DND-41 (cell line): Measurements from ENCODE around the gene CIBAR2.

Experiments
- ATAC-seq: fragments of 200-7000 bp; cut with Tn5 transposase; 3 replicates; pipeline ENCODE4 v1.9.1; 2021; ENCODE audit warnings: low read depth; ENCODE audit not compliant: insufficient read depth
- DNase-seq: peaks from one replicate; pipeline ENCODE4 v3.0.0-alpha.2; 2020
- H2AFZ ChIP-seq: 2 replicates; pipeline ENCODE4 v1.6.0; 2012; ENCODE audit warnings: low read depth, low read length
- H3K27ac ChIP-seq: 2 replicates; pipeline ENCODE4 v1.5.1; 2012; ENCODE audit warnings: low read length, inconsistent platforms
- H3K27me3 ChIP-seq: fragments of 200-600 bp; sonication (generic); 2 replicates; pipeline ENCODE4 v1.6.0; 2012; ENCODE audit warnings: low read length, mild to moderate bottlenecking, inconsistent platforms; ENCODE audit not compliant: insufficient read depth, poor library complexity
- H3K36me3 ChIP-seq: 2 replicates; pipeline ENCODE4 v1.5.1; 2012; ENCODE audit warnings: low read length, inconsistent platforms; ENCODE audit not compliant: insufficient read depth
- H3K4me1 ChIP-seq: 2 replicates; pipeline ENCODE4 v1.5.1; 2012; ENCODE audit warnings: mild to moderate bottlenecking, low read length; ENCODE audit not compliant: insufficient read depth
- H3K4me2 ChIP-seq: 2 replicates; pipeline ENCODE4 v1.6.0; 2012; ENCODE audit warnings: mild to moderate bottlenecking, moderate library complexity, low read length, inconsistent platforms; ENCODE audit not compliant: insufficient read depth
- H3K4me3 ChIP-seq, 2 experiments: fragments of 200-600 bp in 1 of 2; shearing (Covaris generic) in 1 of 2; 2 replicates each; pipeline ENCODE4 v1.5.1; 2012 to 2016; ENCODE audit warnings: inconsistent platforms in 2 of 2, low read length in 2 of 2, mild to moderate bottlenecking in 2 of 2, low read depth in 1 of 2, moderate library complexity in 1 of 2
- H3K79me2 ChIP-seq: 2 replicates; pipeline ENCODE4 v1.6.0; 2012; ENCODE audit warnings: low read length, inconsistent platforms; ENCODE audit not compliant: insufficient read depth
- H3K9ac ChIP-seq: 2 replicates; pipeline ENCODE4 v1.6.0; 2012; ENCODE audit warnings: low read depth, mild to moderate bottlenecking, inconsistent platforms, low read length, moderate library complexity
- H3K9me3 ChIP-seq: 2 replicates; pipeline ENCODE4 v1.5.1; 2012; ENCODE audit warnings: low read length, moderate library complexity, mild to moderate bottlenecking, inconsistent platforms; ENCODE audit not compliant: insufficient read depth, severe bottlenecking
- H4K20me1 ChIP-seq: 2 replicates; pipeline ENCODE4 v1.6.0; 2012; ENCODE audit warnings: low read length; ENCODE audit not compliant: insufficient read depth
- EZH2 ChIP-seq: IDR thresholded peaks from 3 replicates; pipeline ENCODE4 v1.6.1; 2012; ENCODE audit warnings: borderline replicate concordance, low read depth, mild to moderate bottlenecking, moderate library complexity, low read length, inconsistent platforms; ENCODE audit not compliant: severe bottlenecking
- TF ChIP-seq, protein P1 (sequence below): IDR thresholded peaks from 2 replicates; pipeline ENCODE4 v1.5.1; 2012; ENCODE audit warnings: borderline replicate concordance, low read length, moderate library complexity, mild to moderate bottlenecking; ENCODE audit not compliant: poor library complexity, severe bottlenecking; ENCODE audit errors: extremely low read depth

The CIBAR2 gene

DNA sequence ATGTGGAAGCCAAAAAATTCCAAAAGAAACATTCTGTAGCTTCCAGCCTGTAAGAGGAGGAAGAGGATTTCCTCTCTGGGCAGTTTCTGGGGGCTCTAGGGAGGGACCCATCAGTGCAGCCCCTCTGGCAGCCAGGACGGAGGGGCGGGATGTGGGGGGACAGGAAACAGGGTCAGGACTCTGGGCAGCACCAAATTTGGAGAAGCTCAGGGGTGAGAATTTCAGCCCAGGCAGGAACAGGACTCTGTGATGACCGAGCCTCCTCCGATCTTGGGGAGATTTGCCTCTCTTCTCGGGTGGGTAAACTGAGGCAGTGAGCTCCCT lies 18.4 kb upstream of the CIBAR2 start:
- no peak overlapping the region for H3K27ac ChIP-seq
- no peaks in the 10 kb centered on the region for H3K79me2 ChIP-seq
- no peaks in the 10 kb centered on the region for H3K9me3 ChIP-seq
- no peak overlapping the region for H3K9ac ChIP-seq
- no peaks in the 10 kb centered on the region for H3K4me1 ChIP-seq
- no peak overlapping the region for H3K4me2 ChIP-seq
- H4K20me1 ChIP-seq = no peaks in the 10 kb centered on the region
- no peaks in the 10 kb centered on the region for H3K36me3 ChIP-seq
- H3K4me3 ChIP-seq = no peak overlapping the region
- H2AFZ ChIP-seq = no peak overlapping the region
- TF ChIP-seq, protein P1, sequence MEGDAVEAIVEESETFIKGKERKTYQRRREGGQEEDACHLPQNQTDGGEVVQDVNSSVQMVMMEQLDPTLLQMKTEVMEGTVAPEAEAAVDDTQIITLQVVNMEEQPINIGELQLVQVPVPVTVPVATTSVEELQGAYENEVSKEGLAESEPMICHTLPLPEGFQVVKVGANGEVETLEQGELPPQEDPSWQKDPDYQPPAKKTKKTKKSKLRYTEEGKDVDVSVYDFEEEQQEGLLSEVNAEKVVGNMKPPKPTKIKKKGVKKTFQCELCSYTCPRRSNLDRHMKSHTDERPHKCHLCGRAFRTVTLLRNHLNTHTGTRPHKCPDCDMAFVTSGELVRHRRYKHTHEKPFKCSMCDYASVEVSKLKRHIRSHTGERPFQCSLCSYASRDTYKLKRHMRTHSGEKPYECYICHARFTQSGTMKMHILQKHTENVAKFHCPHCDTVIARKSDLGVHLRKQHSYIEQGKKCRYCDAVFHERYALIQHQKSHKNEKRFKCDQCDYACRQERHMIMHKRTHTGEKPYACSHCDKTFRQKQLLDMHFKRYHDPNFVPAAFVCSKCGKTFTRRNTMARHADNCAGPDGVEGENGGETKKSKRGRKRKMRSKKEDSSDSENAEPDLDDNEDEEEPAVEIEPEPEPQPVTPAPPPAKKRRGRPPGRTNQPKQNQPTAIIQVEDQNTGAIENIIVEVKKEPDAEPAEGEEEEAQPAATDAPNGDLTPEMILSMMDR = no peak
- no peak for TF ChIP-seq EZH2
- DNase-seq = no peak
- peaks cover 4% of the 10 kb centered on the region for H3K27me3 ChIP-seq
- ATAC-seq = no peak

DNA sequence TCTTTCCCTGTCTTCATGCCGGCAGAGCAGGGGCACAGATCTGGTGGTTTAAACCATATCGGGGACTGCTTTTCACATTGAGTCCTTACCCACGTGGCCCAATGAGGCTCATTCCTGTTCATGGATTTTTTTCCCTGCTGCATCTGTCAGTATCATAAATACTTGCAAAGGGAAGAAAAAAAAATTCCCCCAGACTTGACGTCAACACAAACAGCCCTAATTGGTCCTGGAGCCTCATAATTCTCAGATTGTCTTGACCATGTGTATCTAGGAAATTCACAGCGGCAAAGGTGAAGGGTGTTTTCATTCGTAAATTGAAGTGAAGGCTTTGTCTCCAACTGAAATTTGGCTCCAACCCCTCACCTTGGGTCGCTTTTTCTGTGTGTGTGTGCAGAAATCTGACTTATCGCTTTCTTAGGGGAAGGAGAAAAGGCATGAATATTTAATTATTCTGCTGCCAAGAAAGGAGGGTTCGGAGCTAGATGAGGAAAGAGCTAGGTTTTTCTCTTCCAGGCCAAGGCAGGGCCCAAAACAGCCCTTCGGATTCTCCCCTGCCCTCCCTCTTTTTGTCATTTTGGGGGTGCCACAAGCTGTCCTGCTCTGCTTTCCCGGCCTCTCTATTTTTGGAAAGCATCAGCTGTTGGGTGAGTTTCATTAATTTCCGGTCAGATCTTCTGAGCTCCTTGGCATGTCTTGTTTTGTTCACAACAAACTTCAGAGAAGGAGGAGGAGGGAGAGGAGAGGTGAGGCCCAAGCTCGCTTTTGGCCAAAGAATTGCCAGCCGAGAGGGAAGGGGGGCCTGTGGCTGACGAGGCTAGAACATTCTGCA lies 17.8 kb upstream of the CIBAR2 start:
- ATAC-seq = no peak
- Histone ChIP-seq H3K27ac (no peak overlapping the region), H3K4me3 (no peak overlapping the region), H3K9ac (no peak overlapping the region), H3K79me2 (no peaks in the 10 kb centered on the region), H4K20me1 (no peaks in the 10 kb centered on the region), H3K36me3 (no peaks in the 10 kb centered on the region), H2AFZ (no peak overlapping the region), H3K4me1 (no peaks in the 10 kb centered on the region), H3K27me3 (peaks cover 4% of the 10 kb centered on the region), H3K4me2 (no peak overlapping the region), H3K9me3 (no peaks in the 10 kb centered on the region)
- TF ChIP-seq, protein P1 = no peak
- no peak for TF ChIP-seq EZH2
- no peak for DNase-seq

DNA sequence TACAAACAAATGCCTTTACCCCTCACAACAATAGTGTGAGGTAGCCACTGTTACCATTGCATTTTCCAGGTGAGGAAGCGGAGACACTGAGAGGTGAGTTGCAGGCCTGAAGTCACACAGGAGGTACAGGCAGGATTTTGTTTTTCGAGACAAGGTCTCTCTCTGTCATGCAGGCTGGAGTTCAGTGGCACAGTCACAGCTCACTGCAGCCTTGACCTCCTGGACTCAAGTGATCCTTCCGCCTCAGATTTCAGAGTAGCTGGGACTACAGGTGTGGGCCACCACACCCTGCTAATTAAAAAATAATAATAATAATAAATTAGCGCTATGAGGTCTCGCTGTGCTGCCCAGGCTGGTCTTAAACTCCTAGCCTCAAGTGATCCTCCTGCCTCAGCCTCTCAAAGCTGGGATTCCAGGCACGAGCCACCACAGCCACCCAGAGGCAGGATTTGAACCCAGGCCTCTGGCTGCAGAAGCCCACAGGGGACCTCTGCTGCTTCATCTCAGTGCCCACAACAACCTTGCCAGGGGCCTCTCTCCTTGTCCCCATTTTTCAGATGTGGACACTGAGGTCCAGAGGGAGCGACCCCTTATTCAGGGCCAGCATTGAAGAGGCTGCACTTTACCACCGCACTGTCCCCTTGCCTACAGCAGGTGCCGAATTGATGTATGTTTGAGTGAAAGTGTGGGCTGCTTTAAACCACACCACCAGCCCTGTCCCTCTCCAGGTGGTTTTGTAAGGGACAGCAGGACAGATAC lies 16.0 kb upstream of the CIBAR2 start:
- Histone ChIP-seq H4K20me1 (no peaks in the 10 kb centered on the region), H3K4me3 (no peak overlapping the region), H3K9me3 (no peaks in the 10 kb centered on the region), H3K27ac (no peak overlapping the region), H3K36me3 (no peaks in the 10 kb centered on the region), H3K27me3 (peaks cover 4% of the 10 kb centered on the region), H2AFZ (no peak overlapping the region), H3K79me2 (no peaks in the 10 kb centered on the region), H3K4me1 (no peaks in the 10 kb centered on the region), H3K4me2 (no peak overlapping the region), H3K9ac (no peak overlapping the region)
- no peak for TF ChIP-seq EZH2
- TF ChIP-seq, protein P1 = no peak
- no peak for DNase-seq
- ATAC-seq = no peak
